Left renal cortex interstitium (tissue), 4 donors: Measurements from ENCODE around the gene CD4. TPM values are rescaled to one million over a fixed set of nuclear protein-coding genes. Genes with fewer than 3 reads are reported as not detected.

Source experiments
- DNase-seq, 4 donors: peaks; one replicate each; pipeline ENCODE4 v3.0.0-alpha.2; 2013; ENCODE audit warnings: low read depth in 4 of 4, low spot score in 2 of 4, missing footprints in 1 of 4
- polyA plus RNA-seq, 4 donors: library from polyadenylated mRNA; unstranded; fragments of 120-200 nt; gene quantifications; one replicate each; pipeline ENCODE4 v1.2.1, GENCODE V29; 2013; ENCODE audit not compliant: insufficient read length in 4 of 4

Gene CD4
- polyA plus RNA-seq, 4 donors = 28.6 to 39.0 (median 29.5) TPM

DNA sequence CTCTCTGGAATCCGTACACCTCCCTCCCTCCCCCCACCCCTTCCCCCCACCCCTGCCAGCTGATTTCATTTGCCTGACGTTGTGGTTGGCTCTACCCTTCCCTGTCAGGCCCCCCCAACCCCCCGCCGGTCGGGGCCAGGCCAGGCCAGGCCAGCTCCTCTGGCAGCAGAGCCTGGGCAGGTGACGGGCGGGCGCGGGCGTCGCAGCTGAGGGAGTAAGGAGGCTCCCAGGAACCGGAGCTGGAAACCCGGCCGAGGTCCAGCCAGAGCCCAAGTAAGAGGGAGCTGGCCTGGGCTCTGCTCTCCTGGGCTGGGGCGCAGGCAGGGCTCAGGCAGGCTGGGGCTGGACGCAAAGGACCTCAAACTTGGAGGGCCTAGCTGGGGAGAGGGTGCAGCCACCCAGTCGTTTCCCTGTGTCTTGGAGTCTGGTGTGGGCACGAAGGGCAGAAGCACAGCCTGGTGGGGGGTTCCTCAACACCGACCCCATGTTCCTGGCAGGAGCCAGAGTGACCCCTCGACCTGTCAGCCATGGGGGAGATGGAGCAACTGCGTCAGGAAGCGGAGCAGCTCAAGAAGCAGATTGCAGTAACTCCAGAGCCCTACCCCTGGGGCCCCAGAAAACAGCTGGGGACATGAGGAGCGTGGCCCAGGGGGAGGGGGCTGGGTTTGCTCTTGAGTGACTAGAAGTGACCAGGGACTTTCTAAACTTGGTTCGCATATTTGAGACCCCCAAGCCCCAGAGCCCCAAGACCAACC lies 51.6 kb downstream of the CD4 start, which contains the start of gene GNB3:
GNB3 (plus strand) TSS at position 165 of the 755 bp plus-strand sequence; CDS start at position 528, 363 bp downstream.
- no peak for DNase-seq

DNA sequence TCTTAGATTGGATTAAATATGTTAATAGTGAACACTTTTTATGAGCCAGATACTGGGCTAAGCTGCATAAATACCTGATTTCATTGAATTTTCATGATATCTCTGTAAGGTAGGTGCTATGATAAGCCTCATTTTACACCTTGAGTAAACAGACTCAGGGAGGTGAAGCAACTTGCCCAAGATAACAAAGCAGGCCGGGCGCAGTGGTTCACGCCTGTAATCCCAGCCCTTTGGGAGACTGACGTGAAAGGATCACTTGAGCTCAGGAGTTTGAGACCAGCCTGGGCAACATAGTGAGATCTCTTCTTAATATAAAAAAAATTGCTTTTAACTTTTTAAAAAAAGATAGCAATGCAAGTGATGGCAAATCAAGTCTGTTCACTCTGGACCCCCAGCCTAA lies 52.7 kb downstream of the CD4 start:
- DNase-seq = no peak

GRCh38 chr12:6843118-6843902 lies 54.0 kb downstream of the CD4 start:
- no peak for DNase-seq

DNA sequence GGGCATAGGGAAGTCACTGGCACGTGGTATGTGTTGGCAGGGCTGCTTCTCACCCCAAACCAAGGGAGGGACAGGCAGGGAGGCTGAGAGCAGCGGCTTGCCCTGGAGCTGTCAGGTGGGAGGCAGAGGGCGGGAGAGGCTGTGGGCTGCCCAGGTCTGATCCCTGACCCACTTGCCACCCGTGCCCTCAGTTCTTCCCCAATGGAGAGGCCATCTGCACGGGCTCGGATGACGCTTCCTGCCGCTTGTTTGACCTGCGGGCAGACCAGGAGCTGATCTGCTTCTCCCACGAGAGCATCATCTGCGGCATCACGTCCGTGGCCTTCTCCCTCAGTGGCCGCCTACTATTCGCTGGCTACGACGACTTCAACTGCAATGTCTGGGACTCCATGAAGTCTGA lies 56.1 kb downstream of the CD4 start:
- DNase-seq = no peak

DNA sequence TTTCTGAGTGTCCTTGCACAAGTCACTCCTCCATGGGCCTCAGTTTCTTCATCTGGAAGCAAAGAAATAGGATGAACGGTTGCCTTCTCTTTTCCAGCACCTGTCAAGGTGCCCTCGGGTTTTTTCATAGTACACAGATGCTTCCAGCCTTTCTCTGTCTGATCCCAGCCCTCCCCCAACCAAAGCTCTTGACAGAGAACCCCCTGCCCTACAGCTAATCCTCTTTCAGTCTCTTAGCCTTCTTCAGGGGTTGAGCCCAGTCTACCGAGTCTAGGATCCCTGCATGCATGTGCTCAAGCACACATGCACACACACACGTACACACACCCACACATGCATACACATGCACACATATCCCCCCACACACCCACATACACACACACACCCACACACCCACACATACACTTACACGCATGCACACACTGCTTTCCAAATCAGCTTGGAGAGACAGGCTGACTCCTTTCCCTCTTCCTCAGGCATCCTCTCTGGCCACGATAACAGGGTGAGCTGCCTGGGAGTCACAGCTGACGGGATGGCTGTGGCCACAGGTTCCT lies 57.1 kb downstream of the CD4 start:
- DNase-seq = no peak

- DNase-seq = no peak
These were observed 58.3 kb downstream of the CD4 start for GRCh38 chr12:6847676-6848075.

DNA sequence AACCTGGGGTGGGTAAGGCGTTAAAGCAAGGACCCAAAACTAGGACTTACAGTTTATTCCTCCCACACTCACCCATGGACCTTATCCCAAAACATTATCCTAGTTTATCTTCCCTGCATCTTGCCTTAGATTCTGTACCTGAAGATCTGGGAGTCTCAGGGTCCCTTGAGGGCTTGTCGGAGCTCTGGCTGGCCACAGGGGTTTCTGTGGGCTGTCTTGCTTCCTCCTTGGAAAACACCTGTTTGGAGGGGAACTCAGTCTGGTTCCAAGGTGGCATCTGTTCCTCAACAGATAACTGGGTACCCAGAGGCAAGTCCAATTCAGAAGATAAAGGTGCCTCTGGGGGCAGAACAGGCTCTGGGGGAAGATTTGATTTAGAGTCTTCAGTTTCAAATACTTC lies 60.1 kb downstream of the CD4 start:
- no peak for DNase-seq

GRCh38 chr12:6849976-6850560 lies 60.7 kb downstream of the CD4 start:
- DNase-seq = no peak

DNA sequence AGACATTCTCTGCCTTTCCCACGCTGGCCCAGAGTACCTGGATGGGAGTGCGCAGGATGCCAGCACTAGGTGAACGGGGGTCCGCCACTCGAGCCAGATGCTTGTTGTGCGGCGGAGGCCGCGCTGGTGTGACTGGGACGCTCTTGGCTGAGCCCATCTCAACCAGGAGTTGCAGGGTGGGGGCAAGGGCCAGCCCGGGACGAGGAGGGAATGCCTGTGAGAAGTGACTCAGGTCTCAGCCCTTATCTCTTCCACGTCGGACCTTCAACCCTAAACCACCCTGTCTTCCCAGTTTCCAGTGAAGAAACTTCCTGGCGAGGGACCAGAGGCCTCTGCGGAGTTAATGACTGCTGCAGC lies 61.4 kb downstream of the CD4 start:
- DNase-seq = no peak

DNA sequence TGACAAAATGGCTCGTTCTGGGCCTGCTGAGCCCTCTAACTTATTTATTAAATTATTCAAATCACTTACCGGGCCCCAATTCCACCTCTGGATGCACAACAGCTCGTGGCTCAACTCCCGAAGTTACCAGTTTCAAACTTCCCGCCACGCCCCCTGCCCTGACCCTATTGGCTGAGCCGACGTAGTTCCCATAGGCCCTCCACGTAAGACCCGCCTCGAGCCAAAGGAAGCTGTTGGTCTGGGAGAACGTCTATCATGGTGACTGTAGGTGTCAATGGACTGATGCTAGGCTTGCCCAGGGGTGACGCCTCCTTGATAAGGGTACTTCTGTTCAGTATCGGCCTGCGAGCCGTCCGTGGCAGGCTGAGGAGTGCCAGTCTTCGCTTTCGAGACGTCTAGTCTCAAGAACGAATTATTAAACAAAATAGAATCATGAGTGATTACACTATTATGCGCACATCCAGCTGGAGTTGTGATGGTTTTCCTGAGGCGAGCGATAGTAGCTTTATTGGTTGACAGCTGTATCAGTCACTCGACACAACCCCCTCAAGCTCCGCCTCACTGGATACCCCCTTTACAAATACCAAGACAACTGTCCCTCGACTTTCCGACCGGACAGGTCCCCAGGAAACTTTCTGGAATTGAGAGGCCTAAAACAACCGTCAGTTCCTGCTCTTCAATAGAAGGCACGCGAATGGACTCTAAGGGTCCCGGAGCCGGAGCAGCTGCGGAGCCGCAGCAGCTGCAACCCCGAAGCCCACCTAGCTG lies 62.0 kb downstream of the CD4 start, which contains the start of gene CDCA3:
CDCA3 (minus strand) TSS at position 134 of the 768 bp plus-strand sequence. CDS start 334 bp downstream, outside the sequence.
- DNase-seq = peak in 2 of 4 donors; percentile 87 to 94

- DNase-seq = peak; percentile 99 to 100 (median 100)
These were observed 62.8 kb downstream of the CD4 start, which contains the start of gene USP5 for GRCh38 chr12:6851921-6852650. Gene USP5, plus strand, starts transcription at chr12:6852150. Its CDS starts 30 bp downstream, at chr12:6852180.

GRCh38 chr12:6852651-6853354 lies 63.5 kb downstream of the CD4 start:
- no peak for DNase-seq

GRCh38 chr12:6853626-6854025 lies 64.3 kb downstream of the CD4 start:
- DNase-seq = no peak

DNA sequence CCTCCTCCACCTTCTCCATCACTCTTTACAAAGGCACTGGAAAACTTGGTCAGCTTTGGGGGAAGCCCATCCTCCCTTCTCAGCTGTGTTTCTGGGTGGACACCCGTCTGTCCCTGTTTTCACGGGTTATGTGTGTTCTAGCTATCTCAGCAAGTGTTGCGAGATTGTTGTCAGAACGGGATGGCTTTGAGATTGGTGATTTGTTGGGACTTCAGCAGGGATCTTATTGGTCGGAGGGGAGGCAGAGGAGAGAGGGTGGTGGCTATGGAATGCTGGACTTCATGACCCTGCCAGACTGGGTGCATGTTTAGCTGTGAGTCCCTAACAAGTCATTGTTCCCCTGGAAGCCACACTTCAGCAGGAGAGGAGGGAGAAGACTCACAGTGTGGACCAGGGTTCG lies 64.7 kb downstream of the CD4 start:
- DNase-seq = no peak

DNA sequence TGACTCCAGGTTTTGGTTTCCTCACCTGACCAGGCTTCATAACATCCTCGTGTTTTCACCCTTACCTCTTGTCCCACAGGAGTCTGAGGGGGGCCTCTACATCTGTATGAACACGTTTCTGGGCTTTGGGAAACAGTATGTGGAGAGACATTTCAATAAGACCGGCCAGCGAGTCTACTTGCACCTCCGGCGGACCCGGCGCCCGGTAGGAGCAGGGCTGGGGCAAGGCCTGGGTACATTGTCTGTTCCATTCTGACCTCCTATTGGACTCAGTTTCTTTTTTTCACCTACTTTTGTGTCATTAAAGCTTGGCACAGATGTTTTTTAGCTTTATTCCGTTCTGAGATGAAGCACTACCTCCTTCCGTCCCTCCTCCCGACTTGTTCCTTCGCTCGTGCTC lies 66.0 kb downstream of the CD4 start:
- DNase-seq = no peak

DNA sequence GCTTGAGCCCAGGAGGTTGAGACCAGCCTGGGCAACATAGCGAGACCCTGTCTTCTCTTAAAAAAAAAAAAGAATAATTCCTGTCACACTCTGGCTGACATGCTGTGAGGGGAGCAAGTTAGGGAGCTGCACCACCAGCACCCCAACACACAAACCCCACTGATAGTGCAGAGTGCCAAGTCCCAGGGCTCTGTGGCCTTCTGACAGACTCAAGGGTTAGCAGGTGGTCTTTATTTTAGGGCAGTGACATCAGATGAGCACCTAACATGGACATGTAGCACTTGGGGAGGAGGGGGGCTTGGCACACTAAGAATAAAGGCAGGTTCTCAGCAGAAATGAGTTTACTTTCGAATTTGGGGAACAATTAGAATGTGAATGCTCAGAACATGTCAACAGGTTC lies 69.5 kb downstream of the CD4 start:
- no peak for DNase-seq

GRCh38 chr12:6860116-6860515 lies 70.8 kb downstream of the CD4 start:
- no peak for DNase-seq

- no peak for DNase-seq
These were observed 71.6 kb downstream of the CD4 start for GRCh38 chr12:6860942-6861341.

GRCh38 chr12:6861391-6861790 lies 72.1 kb downstream of the CD4 start:
- DNase-seq = no peak
